Measurements from ENCODE around the gene ANO9.

- TF ChIP-seq CTCF (IDR thresholded peaks at IDR 0.05) (no peak), EP300 (IDR thresholded peaks at IDR 0.05) (no peak)
Observed at GRCh38 chr11:475941-476340, 34.1 kb upstream of the ANO9 start.
